GM21526 (cell line): ENCODE measurements around the gene CCT4.
"Not testable (repeated sequence)": the region's sequence is repeated elsewhere in the genome, so short reads cannot be mapped to it uniquely, and the experiment has no call there.

Experiments used
- ATAC-seq: cut with Tn5 transposase; IDR thresholded peaks from one replicate; pipeline ENCODE4 v1.9.1; 2021; ENCODE audit warnings: moderate library complexity; ENCODE audit not compliant: unreplicated experiment, low FRiP score

Gene CCT4

DNA sequence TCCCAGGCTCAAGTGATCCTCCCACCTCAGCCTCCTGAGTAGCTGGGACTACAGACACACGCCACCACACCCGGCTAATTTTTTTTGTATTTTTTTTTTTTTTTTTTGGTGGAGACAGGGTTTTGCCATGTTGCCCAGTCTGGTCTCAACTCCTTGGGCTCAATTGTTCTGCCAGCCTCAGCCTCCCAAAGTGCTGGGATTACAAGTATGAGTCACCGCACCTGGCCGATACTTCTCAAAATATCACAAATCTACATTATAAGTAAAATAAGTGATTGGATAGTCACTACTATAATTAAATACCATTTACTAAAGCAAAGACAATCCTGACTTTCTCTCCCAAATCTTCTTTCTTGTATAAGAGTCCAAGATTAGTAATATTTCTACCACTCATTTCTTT is 9.1 kb downstream of the CCT4 start:
- not testable (repeated sequence) for ATAC-seq

DNA sequence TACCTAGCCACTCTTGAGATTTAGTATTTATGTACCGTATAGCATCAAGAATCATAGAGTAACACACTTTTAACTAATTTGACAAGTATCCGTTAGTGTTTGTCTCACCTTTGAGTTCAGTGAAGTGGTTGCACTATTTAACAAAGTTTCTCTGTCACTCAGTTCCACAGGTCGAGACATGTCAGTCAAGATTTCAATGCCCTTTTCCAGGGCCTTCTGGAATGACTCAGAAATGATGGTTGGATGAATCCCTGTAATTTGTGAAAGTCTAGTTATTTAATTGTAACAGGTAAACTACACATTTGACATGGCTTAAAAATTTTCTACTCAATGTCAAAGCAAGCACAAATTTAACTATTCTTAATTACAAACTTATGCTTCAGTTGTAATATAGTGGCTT is 9.7 kb downstream of the CCT4 start:
- no peak for ATAC-seq

DNA sequence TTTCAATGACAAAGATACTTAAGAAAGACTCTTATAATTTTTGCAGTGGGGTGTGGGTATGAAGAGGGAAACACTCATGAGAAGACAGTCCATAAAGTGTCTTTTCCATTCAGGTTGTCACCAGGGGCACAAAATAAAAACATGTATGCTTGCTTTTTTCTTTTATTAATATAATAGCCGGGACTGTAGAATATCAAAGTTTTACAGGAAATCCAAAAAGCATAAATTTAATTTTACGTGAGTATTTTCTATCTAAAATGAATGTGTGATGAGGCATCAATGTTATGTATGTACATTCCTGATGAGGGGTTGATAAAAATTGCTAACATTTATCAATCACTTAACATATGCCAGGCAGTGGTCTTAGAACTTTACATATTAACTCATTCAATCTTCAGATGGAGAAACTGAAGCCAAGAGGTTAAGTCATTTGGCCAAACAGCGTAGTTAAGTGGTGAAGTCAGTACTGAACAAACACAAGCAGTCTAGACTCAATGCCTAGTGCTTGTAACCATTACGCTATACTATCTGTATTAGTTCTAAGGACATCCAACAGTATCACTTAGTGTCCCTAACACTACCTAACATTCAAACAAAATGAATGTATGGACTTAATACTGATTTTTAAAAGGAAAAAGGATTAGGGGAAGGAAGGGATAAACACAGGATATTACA is 10.7 kb downstream of the CCT4 start:
- no peak for ATAC-seq

DNA sequence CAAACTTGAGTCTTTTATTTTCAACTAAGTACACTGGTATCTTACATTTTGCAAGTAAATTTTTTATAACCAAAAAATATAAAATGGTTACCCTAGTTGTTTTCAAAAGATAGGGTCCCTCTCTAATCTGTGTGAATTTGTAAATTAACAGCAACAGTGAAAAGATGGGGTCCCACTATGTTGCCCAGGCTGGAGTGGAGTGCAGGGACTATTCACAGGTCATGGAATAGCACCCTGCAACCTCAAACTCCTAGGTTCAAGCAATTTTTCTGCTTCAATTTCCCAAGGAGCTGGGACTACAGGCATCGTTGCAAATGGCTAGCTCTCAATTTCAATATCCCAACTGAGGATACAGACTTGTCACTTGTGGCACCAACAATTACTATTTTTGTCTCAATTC is 12.1 kb downstream of the CCT4 start:
- no peak for ATAC-seq

GRCh38 chr2:61866482-61867089 is 21.9 kb downstream of the CCT4 start:
- ATAC-seq: not testable (repeated sequence)

- no peak for ATAC-seq
These were observed 26.4 kb downstream of the CCT4 start for GRCh38 chr2:61862085-61862484.

DNA sequence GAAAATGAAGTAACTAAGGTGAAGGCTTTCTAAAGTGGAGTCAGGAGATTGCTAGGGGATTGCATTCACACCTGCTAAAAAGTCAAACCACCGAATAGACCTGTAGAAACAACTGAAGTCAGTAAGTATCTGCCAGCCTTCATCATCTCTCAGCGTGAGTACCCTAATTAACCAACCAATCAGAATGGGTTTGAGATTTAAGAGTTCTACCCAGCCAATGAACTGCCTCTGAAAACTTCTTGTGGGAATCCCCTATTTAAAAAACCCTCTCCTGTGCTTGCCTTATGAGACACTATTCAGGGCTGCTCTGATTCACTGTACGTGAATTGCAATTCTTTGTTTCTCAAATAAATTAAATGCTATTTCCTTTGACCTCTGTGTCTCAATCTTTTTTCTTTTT is 31.2 kb downstream of the CCT4 start:
- no peak for ATAC-seq

- ATAC-seq: no peak
These were observed 33.2 kb downstream of the CCT4 start for GRCh38 chr2:61855318-61855613.

- peak; percentile 84 for ATAC-seq
These were observed 33.7 kb downstream of the CCT4 start for GRCh38 chr2:61854564-61855317.

DNA sequence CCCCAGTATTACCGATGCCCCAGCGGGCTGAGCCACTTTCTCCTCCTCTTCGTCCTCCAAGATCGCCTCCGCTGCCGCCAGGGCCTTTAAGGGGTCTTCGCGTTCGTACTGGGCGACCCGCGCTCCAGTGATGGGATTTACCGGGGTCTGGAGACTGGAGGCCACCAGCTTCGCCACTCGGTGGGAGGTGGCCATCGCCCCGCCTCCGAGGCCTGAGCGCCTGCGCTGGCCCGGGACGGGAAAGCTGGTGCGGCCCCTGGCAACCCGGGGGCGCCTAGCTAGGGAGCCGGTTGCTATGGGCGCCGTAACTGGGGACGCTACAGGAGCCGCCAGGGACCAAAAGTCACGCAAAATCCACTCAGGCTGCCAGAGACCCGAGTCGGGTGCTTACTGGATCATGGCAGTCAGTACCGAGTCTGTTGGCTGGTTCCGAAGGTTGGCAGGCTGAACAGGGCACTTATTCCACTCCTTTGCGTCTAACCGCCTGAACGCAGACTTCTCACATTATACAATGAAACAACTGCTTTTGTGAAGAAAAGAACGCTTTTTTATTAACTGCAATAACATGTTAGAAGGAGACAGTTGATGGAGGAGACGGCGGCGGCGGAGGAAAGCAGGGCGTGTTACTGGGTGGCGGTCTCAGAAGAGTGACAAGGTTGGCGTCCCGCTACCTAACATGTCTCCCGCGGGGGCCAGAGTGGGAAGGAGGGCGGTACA is 34.5 kb downstream of the CCT4 start, which contains the start of gene FAM161A:
Gene FAM161A, minus strand, starts transcription at position 214 of the 717 bp plus-strand sequence. Its CDS starts 19 bp downstream, at position 195.
- ATAC-seq: peak; percentile 70

DNA sequence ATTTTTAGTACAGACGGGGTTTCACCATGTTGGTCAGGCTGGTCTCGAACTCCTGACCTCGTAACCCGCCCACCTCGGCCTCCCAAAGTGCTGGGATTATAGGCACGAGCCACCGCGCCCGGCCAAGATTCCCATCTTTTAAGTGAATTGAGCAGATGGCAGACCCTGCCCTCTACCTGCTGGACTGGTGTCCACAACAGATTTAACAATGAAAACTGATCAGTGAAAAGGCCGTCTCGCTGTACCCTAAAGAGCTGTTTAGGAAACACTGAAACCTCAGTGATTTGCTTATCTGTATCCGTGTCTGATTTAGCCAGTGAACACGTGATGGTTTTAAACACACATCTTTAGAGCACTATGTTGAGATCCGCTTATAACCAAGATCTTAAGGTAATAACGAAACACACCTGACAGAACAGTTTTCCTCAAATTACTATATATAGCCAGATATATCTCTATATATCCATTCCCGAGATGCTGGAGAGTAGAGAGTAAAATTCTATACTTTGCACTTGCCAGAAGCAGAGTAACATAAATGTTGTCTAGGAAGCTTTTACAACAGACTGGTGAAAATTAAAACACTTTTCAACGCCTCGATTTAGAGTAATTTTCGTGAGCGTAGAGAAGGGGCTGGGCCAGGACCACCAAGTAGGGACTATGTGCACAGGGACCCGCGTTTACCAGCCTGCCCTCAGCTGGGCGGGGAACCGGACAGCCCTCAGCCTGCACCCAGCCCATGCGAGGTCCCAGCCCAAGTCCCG is 35.2 kb downstream of the CCT4 start:
- ATAC-seq: peak; percentile 59

GRCh38 chr2:61851270-61851669 is 37.2 kb downstream of the CCT4 start:
- ATAC-seq: not testable (repeated sequence)

DNA sequence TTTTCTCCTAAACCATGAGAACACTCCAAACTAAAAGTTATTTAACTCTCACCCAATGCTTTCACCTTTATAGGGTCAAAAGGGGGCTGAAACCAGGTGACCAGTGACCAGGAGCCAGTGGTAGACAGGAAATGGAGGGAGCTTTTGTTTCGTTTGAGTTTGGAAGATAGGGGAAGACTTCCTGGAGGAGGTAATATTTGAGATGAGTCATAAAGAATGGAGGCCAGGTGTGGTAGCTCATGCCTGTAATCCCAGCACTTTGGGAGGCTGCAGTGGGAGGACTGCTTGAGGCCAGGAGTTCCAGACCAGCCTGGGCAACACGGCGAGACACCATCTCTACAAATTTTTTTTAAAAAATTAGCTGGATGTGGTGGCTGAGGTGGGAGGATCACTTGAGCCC is 43.1 kb downstream of the CCT4 start:
- ATAC-seq: no peak

DNA sequence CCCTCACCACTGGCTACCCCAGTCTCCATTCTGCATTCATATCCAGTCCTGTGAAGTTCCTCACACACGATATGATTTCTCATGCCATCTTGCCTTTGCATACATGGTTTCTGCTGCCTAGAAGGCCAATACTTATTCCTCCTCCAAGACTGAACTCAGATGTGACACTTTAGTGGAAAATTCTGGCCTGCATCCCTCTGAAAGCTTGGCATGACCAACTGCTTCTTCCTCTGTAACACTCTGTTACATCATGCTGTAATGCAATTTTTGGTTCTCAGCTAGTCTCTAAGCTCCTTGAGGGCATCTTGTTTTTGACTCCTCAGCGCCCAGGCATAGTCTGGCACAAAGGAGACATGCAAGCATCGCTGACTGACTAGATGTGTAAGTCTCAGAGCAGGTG is 47.2 kb downstream of the CCT4 start:
- ATAC-seq: no peak

DNA sequence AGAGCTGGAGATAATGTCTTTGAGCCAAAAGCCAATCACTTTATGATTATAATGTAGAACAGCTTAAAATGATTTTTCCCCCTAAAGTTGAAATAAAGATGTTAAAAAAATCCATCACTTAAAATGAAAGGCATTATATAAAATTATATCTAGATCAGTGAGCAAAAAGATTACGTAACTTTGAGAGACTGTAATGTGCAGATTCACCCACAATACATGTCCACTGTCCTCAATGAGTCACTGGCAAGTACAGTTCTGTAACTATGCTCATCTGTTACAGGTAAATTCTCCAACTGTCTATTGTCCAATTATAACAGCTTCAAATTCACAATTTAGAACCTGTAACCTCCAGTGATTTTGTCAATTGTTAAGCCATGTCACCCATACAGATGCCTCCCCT is 53.6 kb downstream of the CCT4 start:
- ATAC-seq: no peak

DNA sequence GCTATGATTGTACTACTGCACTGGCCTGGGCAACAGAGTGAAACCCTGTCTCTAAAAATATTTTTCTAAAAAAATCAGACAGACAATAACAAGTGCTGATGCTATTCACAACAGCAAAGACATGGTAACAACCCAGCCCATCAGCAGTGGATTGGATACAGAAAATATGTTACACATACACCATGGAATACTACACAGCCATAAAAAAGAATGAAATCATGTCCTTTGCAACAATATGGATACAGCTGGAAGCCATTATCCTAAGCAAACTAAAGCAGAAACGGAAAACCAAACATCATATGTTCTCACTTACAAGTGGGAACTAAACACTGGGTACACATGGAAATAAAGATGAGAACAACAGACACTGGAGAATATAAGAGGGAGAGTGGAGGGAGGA is 54.5 kb downstream of the CCT4 start:
- ATAC-seq: no peak

GRCh38 chr2:61832183-61832841 is 56.1 kb downstream of the CCT4 start:
- no peak for ATAC-seq

DNA sequence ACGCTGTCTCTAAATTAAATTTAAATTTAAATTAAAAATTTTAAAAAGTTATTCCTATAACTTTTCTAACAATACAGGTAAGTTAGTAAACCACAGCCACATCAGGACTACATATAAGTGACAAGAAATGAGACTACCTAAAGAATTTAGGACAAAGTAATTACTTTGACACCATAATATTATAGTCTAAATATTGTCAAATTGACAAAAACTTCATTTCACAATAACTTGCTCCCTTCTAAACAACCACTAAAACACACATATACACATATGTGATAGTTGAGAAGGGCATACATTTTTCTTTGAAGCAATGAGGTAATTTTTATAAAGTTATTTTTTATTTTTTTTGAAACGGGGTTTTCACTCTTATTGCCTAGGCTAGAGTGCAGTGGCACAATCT is 66.2 kb downstream of the CCT4 start:
- no peak for ATAC-seq
